ENCODE results near the gene USP19. TPM values are rescaled to one million over a fixed set of nuclear protein-coding genes. Genes with fewer than 3 reads are reported as not detected.
A peak's percentile ranks its signal among the peaks of the same experiment; 100 is the strongest.

The USP19 gene, protein sequence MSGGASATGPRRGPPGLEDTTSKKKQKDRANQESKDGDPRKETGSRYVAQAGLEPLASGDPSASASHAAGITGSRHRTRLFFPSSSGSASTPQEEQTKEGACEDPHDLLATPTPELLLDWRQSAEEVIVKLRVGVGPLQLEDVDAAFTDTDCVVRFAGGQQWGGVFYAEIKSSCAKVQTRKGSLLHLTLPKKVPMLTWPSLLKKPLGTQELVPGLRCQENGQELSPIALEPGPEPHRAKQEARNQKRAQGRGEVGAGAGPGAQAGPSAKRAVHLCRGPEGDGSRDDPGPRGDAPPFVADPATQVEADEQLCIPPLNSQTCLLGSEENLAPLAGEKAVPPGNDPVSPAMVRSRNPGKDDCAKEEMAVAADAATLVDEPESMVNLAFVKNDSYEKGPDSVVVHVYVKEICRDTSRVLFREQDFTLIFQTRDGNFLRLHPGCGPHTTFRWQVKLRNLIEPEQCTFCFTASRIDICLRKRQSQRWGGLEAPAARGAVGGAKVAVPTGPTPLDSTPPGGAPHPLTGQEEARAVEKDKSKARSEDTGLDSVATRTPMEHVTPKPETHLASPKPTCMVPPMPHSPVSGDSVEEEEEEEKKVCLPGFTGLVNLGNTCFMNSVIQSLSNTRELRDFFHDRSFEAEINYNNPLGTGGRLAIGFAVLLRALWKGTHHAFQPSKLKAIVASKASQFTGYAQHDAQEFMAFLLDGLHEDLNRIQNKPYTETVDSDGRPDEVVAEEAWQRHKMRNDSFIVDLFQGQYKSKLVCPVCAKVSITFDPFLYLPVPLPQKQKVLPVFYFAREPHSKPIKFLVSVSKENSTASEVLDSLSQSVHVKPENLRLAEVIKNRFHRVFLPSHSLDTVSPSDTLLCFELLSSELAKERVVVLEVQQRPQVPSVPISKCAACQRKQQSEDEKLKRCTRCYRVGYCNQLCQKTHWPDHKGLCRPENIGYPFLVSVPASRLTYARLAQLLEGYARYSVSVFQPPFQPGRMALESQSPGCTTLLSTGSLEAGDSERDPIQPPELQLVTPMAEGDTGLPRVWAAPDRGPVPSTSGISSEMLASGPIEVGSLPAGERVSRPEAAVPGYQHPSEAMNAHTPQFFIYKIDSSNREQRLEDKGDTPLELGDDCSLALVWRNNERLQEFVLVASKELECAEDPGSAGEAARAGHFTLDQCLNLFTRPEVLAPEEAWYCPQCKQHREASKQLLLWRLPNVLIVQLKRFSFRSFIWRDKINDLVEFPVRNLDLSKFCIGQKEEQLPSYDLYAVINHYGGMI (N-terminal part only)
- total RNA-seq = 37.8 TPM

DNA sequence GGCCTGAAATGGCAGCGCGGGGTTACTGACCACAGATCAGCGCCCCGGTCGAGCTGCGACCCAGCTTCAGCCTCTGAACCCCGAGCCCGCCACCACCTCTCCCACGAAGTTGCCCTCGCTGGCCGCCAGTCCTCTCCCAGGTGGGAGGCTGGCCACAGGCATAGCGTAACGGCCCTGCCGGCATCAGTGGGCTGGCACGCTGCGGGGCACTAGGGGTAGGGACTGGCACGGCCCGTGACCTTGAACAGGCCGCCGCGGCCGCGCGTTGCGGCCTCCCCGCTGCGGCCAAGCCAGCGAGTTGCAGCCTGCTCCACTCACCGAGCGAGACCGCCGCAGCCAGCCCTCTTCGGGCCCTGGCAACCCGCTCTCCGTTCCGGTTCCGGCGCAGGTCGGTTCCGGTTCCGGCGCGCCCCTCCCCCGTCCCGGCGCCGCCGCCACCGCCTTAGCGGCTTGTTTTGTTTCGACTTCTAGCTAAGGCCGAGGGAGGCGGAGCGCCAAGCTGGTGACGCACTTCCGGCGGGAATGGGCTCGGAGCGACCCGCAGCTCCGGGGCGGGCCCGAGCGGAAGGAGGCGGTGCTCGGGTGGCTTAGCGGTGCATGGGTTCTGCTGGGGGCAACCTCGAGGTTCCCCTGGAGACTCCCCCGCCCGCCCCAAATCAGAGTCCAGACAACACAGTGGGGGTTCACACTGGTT, at the start of gene USP19:
TSS of gene USP19 (minus strand) at position 386 of the 694 bp plus-strand sequence. CDS start 1,678 bp downstream, outside the sequence.
- Histone ChIP-seq H3K36me3 (peaks cover 74% of the 10 kb centered on the region in 2 donors), H3K27me3 (no peaks in the 10 kb centered on the region), H3K4me3 (peak within 1 kb of the TSS; percentile 92), H3K9me3 (no peaks in the 10 kb centered on the region), H3K27ac (peak within 1 kb of the TSS; percentile 92 to 96), H3K4me1 (peaks cover 15 to 19% of the 10 kb centered on the region in 2 donors)
- no peak for TF ChIP-seq CTCF (IDR thresholded peaks at IDR 0.05)
- intact Hi-C loops (cut with DNase I) = loop anchor here (1.0 to 5.0 kb wide), 4 partner anchors 13 to 667 kb away; partner anchors contain the start of genes IP6K1, LAMB2, QRICH1 and WDR6
- peak; percentile 81 to 98 for DNase-seq (ENCODE audit: low spot score in 2 of 2)

- H3K4me1 ChIP-seq = peaks cover 5 to 24% of the 10 kb centered on the region in 2 donors
- intact Hi-C loops (cut with DNase I) = loop anchor here (1.0 kb wide), 1 partner anchor 34 kb away; the partner anchor contains the start of gene LAMB2
- peaks cover 16 to 23% of the 10 kb centered on the region in 2 donors for H3K36me3 ChIP-seq
- H3K27me3 ChIP-seq = no peaks in the 10 kb centered on the region
- no peak for DNase-seq (ENCODE audit: low spot score in 2 of 2)
- no peak for TF ChIP-seq CTCF (IDR thresholded peaks at IDR 0.05)
- H3K4me3 ChIP-seq = peak overlapping the region; percentile 82 to 95
- H3K27ac ChIP-seq = peak overlapping the region; percentile 86 to 93
- no peaks in the 10 kb centered on the region for H3K9me3 ChIP-seq
Observed at GRCh38 chr3:49166752-49167556, 46.3 kb upstream of the USP19 start.

DNA sequence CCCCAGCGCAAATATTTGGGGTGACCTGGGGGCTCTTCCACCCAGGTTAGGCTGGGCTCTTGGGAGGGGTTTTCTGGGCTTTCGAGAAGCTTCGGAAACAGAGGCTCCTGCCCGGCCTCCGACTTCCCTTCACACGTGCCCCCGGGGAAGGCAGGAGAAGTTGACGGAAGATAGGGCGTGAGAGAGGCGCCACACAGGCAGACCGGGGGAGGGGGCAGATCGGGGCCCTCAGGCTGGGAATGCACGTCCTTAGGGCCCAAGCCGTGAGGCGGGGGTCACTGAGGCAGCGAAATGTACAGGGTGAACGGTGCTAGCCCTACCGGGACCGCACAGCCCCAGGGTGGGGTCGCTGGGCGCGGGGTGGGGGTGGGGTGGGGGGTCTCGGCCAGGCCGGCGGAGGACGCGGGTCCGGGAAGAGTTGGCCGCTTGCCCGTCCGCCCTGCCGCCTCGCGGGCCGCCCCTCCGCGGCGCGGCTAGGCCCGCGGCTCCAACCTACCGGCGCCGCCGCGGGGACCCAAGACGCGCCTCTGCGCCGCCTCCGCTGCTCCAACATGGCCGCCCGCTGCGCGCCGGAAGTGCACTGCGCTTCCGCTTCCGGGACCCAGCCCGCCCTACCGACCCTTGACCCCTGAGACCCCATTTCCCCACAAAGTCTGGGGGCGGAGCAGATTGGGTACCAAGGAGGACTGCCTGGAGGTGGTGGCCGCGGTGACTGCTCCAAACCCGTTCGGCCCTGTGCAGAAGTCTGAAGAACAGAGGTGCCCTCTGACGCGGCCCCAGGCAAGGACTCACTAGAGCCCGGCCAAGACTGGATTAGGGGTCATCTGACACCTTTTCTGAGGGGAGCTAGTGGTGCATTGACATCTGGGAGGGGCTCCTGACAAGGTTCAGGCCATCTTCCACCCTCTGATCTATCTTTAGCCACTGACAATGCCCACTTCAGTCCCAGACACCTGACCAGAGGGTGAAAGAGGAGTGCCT, 45.4 kb upstream of the USP19 start, which contains the start of gene CCDC71:
TSS of gene CCDC71 (minus strand) at position 561 of the 981 bp plus-strand sequence. CDS start 2,123 bp downstream, outside the sequence.
- DNase-seq (ENCODE audit: low spot score in 2 of 2) = peak in 1 of 2 donors; percentile 86

More for the DNA sequence above, 45.4 kb upstream of the USP19 start, which contains the start of gene CCDC71:
- Histone ChIP-seq H3K9me3 (no peaks in the 10 kb centered on the region), H3K36me3 (peaks cover 21 to 27% of the 10 kb centered on the region in 2 donors), H3K27me3 (no peaks in the 10 kb centered on the region), H3K27ac (peak within 1 kb of the TSS; percentile 86 to 93), H3K4me1 (peaks cover 5 to 23% of the 10 kb centered on the region in 2 donors), H3K4me3 (peak within 1 kb of the TSS; percentile 82 to 95)
- intact Hi-C loops (cut with DNase I) = loop anchor here (1.0 kb wide), 1 partner anchor 33 kb away; the partner anchor contains the start of gene LAMB2
- TF ChIP-seq CTCF (IDR thresholded peaks at IDR 0.05) = no peak
